Measurements from ENCODE around the gene IP6K1.
A peak's percentile ranks its signal among the peaks of the same experiment; 100 is the strongest.
"Not testable (repeated sequence)": the region's sequence is repeated elsewhere in the genome, so short reads cannot be mapped to it uniquely, and the experiment has no call there.

Gene IP6K1

DNA sequence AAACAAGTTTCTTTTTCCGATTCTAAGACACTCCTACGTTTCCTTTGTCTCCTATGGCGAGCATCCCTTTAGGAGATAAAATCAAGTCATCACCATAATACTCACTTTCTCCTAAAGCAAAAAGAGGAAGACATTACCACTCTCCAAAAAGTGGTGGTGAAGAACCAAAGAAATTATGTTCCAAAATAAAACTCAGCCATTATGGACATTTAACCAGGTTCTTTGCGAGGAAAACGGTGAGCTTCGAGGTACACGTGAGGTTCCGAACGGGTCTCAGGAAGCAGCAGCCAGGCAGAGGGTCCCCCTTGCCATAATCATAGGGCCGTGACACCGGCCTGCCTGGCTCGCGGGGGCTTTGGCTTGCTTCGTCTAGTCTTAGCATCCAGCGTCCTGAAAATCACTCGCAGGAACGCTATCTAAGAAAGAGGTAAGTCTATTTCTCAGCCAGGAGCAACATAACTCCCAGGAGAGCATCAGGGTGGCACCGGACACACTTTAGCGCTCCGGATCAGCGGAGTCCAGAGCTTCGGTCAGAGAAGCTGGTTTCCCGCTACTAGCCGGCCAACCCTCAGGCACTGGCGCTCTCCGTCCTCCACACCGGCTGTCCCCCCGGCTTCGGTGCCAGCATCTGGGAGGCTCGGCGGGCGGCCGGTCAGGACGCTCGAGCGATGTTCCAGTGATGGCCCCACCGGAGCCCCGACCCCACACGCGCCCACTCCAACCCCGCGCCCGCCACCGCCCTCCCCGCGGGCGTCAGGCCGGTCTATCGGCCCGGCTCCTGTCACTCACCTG lies 581 bp downstream of the IP6K1 start:
- H3K4me1 ChIP-seq (ENCODE audit: insufficient read depth, low read length, poor library complexity, severe bottlenecking), result peaks cover 44% of the 10 kb centered on the region
- no peaks in the 10 kb centered on the region for H3K9me2 ChIP-seq (replicated peaks; ENCODE audit: low read depth, low read length)
- no peak for TF ChIP-seq EZH2phosphoT487 (IDR thresholded peaks at IDR 0.05; ENCODE audit: borderline replicate concordance)
- TF ChIP-seq, protein P1, sequence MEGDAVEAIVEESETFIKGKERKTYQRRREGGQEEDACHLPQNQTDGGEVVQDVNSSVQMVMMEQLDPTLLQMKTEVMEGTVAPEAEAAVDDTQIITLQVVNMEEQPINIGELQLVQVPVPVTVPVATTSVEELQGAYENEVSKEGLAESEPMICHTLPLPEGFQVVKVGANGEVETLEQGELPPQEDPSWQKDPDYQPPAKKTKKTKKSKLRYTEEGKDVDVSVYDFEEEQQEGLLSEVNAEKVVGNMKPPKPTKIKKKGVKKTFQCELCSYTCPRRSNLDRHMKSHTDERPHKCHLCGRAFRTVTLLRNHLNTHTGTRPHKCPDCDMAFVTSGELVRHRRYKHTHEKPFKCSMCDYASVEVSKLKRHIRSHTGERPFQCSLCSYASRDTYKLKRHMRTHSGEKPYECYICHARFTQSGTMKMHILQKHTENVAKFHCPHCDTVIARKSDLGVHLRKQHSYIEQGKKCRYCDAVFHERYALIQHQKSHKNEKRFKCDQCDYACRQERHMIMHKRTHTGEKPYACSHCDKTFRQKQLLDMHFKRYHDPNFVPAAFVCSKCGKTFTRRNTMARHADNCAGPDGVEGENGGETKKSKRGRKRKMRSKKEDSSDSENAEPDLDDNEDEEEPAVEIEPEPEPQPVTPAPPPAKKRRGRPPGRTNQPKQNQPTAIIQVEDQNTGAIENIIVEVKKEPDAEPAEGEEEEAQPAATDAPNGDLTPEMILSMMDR (conservative IDR thresholded peaks at IDR 0.05; ENCODE audit: low read length), result no peak
- no peaks in the 10 kb centered on the region for H4K20me1 ChIP-seq (ENCODE audit: insufficient read depth, low read length, poor library complexity, severe bottlenecking)
- H3K79me2 ChIP-seq (ENCODE audit: insufficient read depth, low read length), result peaks cover 57% of the 10 kb centered on the region
- H2AFZ ChIP-seq (ENCODE audit: low read length), result peak overlapping the region; percentile 59
- peak overlapping the region; percentile 89 for H3K4me2 ChIP-seq (ENCODE audit: low read depth, low read length, poor library complexity, severe bottlenecking)
- H3K9ac ChIP-seq (ENCODE audit: low read depth, low read length, poor library complexity, severe bottlenecking), result peak overlapping the region; percentile 80
- H3K9me3 ChIP-seq (ENCODE audit: insufficient read depth, low read depth, low read length), result no peaks in the 10 kb centered on the region
- no peaks in the 10 kb centered on the region for H3F3A ChIP-seq (ENCODE audit: low read depth)
- peak overlapping the region; percentile 88 for H3K4me3 ChIP-seq (ENCODE audit: low read length, poor library complexity, severe bottlenecking)
- no peaks in the 10 kb centered on the region for H3K27me3 ChIP-seq (ENCODE audit: insufficient read depth, low read length, poor library complexity, severe bottlenecking)
- H3K36me3 ChIP-seq (ENCODE audit: insufficient read depth, low read length), result no peaks in the 10 kb centered on the region

DNA sequence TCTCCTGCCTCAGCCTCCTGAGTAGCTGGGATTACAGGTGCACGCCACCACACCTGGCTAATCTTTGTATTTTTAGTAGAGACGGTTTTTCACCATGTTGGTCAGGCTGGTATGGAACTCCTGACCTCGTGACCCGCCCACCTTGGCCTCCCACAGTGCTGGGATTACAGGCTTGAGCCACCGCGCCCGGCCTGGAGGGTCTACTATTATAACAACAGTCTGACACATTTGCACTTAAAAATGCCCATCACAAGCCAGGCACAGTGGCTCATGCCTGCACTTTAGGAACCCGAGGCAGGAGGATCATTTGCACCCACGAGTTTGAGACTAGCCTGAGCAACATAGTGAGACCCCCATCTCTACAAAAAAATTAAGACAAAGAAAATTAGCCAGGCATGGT lies 4.1 kb downstream of the IP6K1 start:
- not testable (repeated sequence) for H3K9me3 ChIP-seq (ENCODE audit: insufficient read depth, low read depth, low read length); H3K27me3 ChIP-seq (ENCODE audit: insufficient read depth, low read length, poor library complexity, severe bottlenecking); H3F3A ChIP-seq (ENCODE audit: low read depth); H3K9me2 ChIP-seq (replicated peaks; ENCODE audit: low read depth, low read length); H2AFZ ChIP-seq (ENCODE audit: low read length); H3K9ac ChIP-seq (ENCODE audit: low read depth, low read length, poor library complexity, severe bottlenecking); H3K4me2 ChIP-seq (ENCODE audit: low read depth, low read length, poor library complexity, severe bottlenecking); H3K4me3 ChIP-seq (ENCODE audit: low read length, poor library complexity, severe bottlenecking); H3K36me3 ChIP-seq (ENCODE audit: insufficient read depth, low read length); H4K20me1 ChIP-seq (ENCODE audit: insufficient read depth, low read length, poor library complexity, severe bottlenecking)
- peaks cover 82% of the 10 kb centered on the region for H3K79me2 ChIP-seq (ENCODE audit: insufficient read depth, low read length)
- peaks cover 44% of the 10 kb centered on the region for H3K4me1 ChIP-seq (ENCODE audit: insufficient read depth, low read length, poor library complexity, severe bottlenecking)

DNA sequence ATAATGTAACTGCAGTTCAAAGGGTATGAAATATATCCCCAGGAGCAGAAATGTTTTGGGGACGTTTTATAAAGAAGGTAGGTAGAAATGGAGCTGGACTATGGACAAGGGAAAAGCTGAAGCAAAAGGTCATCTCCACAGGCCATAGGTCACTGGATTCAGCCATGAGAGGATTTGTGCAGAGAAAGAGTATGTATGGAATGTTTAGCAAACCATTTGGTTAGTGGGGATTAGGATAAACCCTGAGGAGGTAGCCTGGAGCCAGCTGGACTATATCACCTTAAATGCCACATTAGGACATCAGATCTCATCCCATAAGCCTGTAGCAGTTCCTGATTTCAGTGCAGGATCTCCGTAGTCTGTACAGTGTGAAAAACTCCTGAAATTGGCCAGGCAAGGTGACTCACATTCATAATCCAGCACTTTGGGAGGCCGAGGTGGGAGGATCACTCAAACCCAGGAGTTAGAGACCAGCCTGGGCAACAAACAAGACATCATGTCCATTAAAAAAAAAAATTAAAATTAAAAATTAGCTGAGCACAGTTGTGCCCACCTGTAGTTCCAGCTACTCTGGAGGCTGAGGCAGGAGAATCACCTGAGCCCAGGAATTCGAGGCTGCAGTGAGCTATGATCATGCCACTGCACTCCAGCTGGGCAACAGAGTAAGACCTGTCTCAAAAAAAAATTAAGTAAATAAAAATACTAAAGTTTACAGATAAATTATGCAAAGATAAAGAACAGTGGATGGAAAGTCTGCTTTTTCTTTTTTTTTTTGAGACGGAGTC lies 4.7 kb downstream of the IP6K1 start:
- Histone ChIP-seq H3K4me1 (ENCODE audit: insufficient read depth, low read length, poor library complexity, severe bottlenecking) (peaks cover 37% of the 10 kb centered on the region), H3K36me3 (ENCODE audit: insufficient read depth, low read length) (no peaks in the 10 kb centered on the region)

DNA sequence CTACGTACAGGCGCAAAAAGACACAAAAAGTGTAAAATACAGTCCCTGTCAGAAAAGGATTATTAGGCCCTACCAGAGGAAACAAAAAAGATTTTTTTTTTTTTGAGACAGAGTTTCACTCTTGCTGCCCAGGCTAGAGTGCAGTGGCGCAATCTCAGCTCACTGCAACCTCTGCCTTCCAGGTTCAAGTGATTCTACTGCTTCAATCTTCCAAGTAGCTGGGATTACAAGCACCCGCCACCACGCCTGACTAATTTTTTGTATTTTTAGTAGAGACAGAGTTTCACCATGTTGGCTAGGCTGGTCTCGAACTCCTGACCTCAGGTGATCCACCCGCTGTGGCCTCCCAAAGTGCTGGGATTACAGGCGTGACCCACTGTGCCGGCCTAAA lies 5.4 kb downstream of the IP6K1 start:
- H3K4me3 ChIP-seq (ENCODE audit: low read length, poor library complexity, severe bottlenecking), result peak overlapping the region; percentile 50
- H3K27me3 ChIP-seq (ENCODE audit: insufficient read depth, low read length, poor library complexity, severe bottlenecking); H4K20me1 ChIP-seq (ENCODE audit: insufficient read depth, low read length, poor library complexity, severe bottlenecking); H2AFZ ChIP-seq (ENCODE audit: low read length); H3K36me3 ChIP-seq (ENCODE audit: insufficient read depth, low read length); H3K9me2 ChIP-seq (replicated peaks; ENCODE audit: low read depth, low read length); H3F3A ChIP-seq (ENCODE audit: low read depth); H3K9ac ChIP-seq (ENCODE audit: low read depth, low read length, poor library complexity, severe bottlenecking); H3K9me3 ChIP-seq (ENCODE audit: insufficient read depth, low read depth, low read length): not testable (repeated sequence)
- H3K4me1 ChIP-seq (ENCODE audit: insufficient read depth, low read length, poor library complexity, severe bottlenecking), result peaks cover 37% of the 10 kb centered on the region
- H3K79me2 ChIP-seq (ENCODE audit: insufficient read depth, low read length), result peaks cover 79% of the 10 kb centered on the region
- peak overlapping the region; percentile 63 for H3K4me2 ChIP-seq (ENCODE audit: low read depth, low read length, poor library complexity, severe bottlenecking)

More for the DNA sequence above, 4.7 kb downstream of the IP6K1 start:
- Histone ChIP-seq H3F3A (ENCODE audit: low read depth) (no peaks in the 10 kb centered on the region), H2AFZ (ENCODE audit: low read length) (no peak overlapping the region), H3K79me2 (ENCODE audit: insufficient read depth, low read length) (peaks cover 82% of the 10 kb centered on the region), H3K9me2 (replicated peaks; ENCODE audit: low read depth, low read length) (no peaks in the 10 kb centered on the region), H4K20me1 (ENCODE audit: insufficient read depth, low read length, poor library complexity, severe bottlenecking) (no peaks in the 10 kb centered on the region), H3K27me3 (ENCODE audit: insufficient read depth, low read length, poor library complexity, severe bottlenecking) (no peaks in the 10 kb centered on the region), H3K9ac (ENCODE audit: low read depth, low read length, poor library complexity, severe bottlenecking) (no peak overlapping the region), H3K9me3 (ENCODE audit: insufficient read depth, low read depth, low read length) (no peaks in the 10 kb centered on the region), H3K4me2 (ENCODE audit: low read depth, low read length, poor library complexity, severe bottlenecking) (peak overlapping the region; percentile 63), H3K4me3 (ENCODE audit: low read length, poor library complexity, severe bottlenecking) (no peak overlapping the region)
- no peak for TF ChIP-seq EZH2phosphoT487 (IDR thresholded peaks at IDR 0.05; ENCODE audit: borderline replicate concordance)
- TF ChIP-seq, protein P1 (conservative IDR thresholded peaks at IDR 0.05; ENCODE audit: low read length), result no peak

Data from Loucy (cell line).